ENCODE measurements around the gene ZNF223.

DNA sequence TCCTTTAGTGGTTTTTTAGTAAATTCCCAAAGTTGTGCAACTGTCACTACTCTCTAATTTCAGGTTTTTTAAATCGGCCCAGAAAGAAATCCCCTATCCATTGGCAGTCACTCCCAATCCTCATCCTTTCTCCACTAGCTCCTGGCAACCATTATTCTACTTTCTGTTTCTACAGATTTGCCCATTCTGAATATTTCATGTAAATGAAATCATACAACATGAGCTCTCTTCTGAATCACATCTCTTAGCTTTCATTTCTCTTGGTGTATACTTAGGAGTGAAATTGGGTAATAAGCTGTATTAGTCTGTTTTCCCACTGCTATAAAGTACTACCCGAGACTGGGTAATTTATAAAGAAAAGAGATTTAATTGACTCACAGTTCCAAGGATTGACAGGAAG lies 9.7 kb upstream of the ZNF223 start:
- no peak for TF ChIP-seq CTCF (conservative IDR thresholded peaks at IDR 0.05)
- no peak for TF ChIP-seq ZFX (IDR thresholded peaks at IDR 0.05)

All from C4-2B (cell line).